H1 (cell line): Measurements from ENCODE around the gene WAC.

ENCODE experiments used
- BACH1 ChIP-seq: IDR thresholded peaks from 2 replicates; pipeline ENCODE4 v1.6.1; 2012; ENCODE audit warnings: low read length, improper control_type of control experiment
- BRCA1 ChIP-seq: IDR thresholded peaks from 2 replicates; pipeline ENCODE4 v1.6.1; 2012; ENCODE audit warnings: low read depth, low read length, improper control_type of control experiment
- EZH2 ChIP-seq: fragments of 200-600 bp; sonication (generic); IDR thresholded peaks from 2 replicates; pipeline ENCODE4 v1.7.1; 2012; ENCODE audit warnings: low read depth, mild to moderate bottlenecking, moderate library complexity, low read length, inconsistent platforms; ENCODE audit not compliant: severe bottlenecking
- KDM1A ChIP-seq: fragments of 200-600, 300-600 bp; sonication (generic); IDR thresholded peaks from 2 replicates; pipeline ENCODE4 v1.7.1; 2016; ENCODE audit warnings: mild to moderate bottlenecking, low read length, borderline replicate concordance
- POLR2AphosphoS5 ChIP-seq: IDR thresholded peaks from 2 replicates; pipeline ENCODE4 v1.6.1; 2011; ENCODE audit warnings: low read depth, low read length
- YY1 ChIP-seq: IDR thresholded peaks from 2 replicates; pipeline ENCODE4 v1.6.1; 2011; ENCODE audit warnings: low read depth, mild to moderate bottlenecking, low read length
- TF ChIP-seq, protein P1 (sequence below), 3 experiments: IDR thresholded peaks; 1 replicate in 2 of 3; 2 replicates in 1 of 3; pipeline versions ENCODE4 v1.5.1 to v1.6.1; 2011; ENCODE audit warnings: low read length in 3 of 3, mild to moderate bottlenecking in 3 of 3, inconsistent platforms in 2 of 3, low read depth in 1 of 3, moderate library complexity in 1 of 3; ENCODE audit not compliant: insufficient read depth in 1 of 3; ENCODE audit errors: control extremely low read depth in 1 of 3

DNA sequence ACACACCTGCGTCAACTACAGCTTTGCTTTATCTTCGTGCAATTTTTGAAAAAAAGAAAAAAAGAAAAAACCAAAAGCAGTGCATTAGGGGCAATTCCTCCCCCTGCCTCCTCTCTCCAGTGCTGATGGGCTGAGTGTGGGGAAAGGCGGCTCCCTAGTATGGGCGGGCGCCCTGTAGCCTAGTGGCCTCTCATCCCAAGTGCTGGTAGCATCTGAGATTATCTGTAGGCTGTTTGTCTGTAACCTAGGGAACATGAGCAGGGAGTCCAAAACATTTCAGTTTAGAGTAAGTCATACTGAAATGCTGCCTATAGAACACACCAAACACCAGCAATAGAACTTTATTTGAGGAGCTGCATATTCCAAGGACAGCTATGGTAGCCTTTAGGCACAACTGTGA is 119.8 kb downstream of the WAC start:
- TF ChIP-seq POLR2AphosphoS5 (no peak), YY1 (no peak), EZH2 (no peak), BACH1 (no peak), BRCA1 (no peak), KDM1A (no peak)
- TF ChIP-seq, protein P1, sequence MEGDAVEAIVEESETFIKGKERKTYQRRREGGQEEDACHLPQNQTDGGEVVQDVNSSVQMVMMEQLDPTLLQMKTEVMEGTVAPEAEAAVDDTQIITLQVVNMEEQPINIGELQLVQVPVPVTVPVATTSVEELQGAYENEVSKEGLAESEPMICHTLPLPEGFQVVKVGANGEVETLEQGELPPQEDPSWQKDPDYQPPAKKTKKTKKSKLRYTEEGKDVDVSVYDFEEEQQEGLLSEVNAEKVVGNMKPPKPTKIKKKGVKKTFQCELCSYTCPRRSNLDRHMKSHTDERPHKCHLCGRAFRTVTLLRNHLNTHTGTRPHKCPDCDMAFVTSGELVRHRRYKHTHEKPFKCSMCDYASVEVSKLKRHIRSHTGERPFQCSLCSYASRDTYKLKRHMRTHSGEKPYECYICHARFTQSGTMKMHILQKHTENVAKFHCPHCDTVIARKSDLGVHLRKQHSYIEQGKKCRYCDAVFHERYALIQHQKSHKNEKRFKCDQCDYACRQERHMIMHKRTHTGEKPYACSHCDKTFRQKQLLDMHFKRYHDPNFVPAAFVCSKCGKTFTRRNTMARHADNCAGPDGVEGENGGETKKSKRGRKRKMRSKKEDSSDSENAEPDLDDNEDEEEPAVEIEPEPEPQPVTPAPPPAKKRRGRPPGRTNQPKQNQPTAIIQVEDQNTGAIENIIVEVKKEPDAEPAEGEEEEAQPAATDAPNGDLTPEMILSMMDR (IDR thresholded peaks at IDR 0.05; ENCODE audit: control extremely low read depth in 1 of 3, insufficient read depth in 1 of 3, low read depth in 1 of 3, low read length in 3 of 3) = no peak
